ENCODE data around the gene MPRIP. TPM values are rescaled to one million over a fixed set of nuclear protein-coding genes. Genes with fewer than 3 reads are reported as not detected.

Gene MPRIP
- polyA plus RNA-seq, 1 of the 3 experiments (the other 2 are of a cell fraction): 64.4 TPM

DNA sequence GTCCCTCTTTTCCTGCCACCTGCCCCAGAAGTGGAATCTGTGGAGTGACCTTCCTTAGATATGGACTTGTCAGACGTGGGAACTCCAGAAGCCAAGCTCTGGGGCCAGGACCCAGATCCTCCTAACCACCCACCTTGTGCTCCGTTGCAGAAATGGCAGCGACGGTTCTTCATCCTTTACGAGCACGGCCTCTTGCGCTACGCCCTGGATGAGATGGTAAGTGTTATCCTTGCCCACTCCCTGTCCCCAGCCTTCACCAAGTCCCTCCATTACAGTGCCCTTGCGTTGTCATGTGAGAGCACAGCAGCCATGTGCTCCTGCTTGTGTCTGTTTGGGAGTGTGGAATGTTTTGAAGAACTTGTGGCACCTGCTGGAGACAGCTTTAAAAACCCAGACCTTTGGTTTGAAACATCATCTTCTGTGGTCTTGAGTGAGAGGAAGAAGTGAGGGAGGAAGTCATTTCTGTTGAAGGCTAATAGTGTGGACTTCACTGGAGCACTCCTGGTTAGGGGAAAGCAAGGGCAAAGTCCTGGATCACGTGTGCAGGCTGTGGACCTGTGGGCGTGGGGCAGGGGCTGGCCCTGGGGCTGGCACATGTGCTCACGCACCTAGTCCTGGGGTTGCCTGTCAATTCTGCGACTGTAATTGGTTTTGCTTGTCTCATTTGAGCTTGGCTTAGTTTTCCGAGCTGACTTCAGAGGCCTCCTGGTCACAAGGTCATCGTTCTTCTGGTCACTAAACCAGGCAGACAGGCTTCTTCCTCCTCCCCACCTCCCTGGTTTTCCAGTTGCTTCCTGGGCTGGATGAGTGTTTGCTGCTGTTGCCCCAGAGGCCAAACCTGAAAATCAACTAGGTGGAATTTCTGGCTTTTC is 35.8 kb downstream of the MPRIP start:
- Histone ChIP-seq H3K4me2 (no peak overlapping the region), H2AFZ (ENCODE audit: low read depth) (no peak overlapping the region), H3F3A (replicated peaks; ENCODE audit: insufficient read depth) (no peaks in the 10 kb centered on the region), H3K9me2 (no peaks in the 10 kb centered on the region), H3K4me1 (ENCODE audit: control insufficient read depth in 1 of 2, insufficient read depth in 2 of 2, low read depth in 1 of 2, low read length in 1 of 2) (peaks cover 0 to 51% of the 10 kb centered on the region in 2 experiments; a peak in 2 of 4 replicates), H3K9me3 (no peaks in the 10 kb centered on the region), H3K27me3 (ENCODE audit: insufficient read depth) (no peaks in the 10 kb centered on the region), H4K20me1 (ENCODE audit: insufficient read depth) (peaks cover 93% of the 10 kb centered on the region), H3K36me3 (replicated peaks in 1 of 2; ENCODE audit: control insufficient read depth in 1 of 2, insufficient read depth in 2 of 2, low read length in 1 of 2) (peaks cover 18 to 22% of the 10 kb centered on the region in 2 experiments), H3K27ac (ENCODE audit: low read depth in 2 of 2, low read length in 1 of 2) (no peak overlapping the region), H3K4me3 (ENCODE audit: low read depth in 2 of 2, low read length in 1 of 2) (no peak overlapping the region), H3K9ac (no peak overlapping the region), H3K79me2 (ENCODE audit: insufficient read depth) (peaks cover 98% of the 10 kb centered on the region)
- DNase-seq: no peak
- ChIA-PET CTCF (no interaction called here), POLR2A (no interaction called here)
- TF ChIP-seq FOXJ3 (CRISPR knock-in tag; IDR thresholded peaks at IDR 0.05): no peak
- no peak for TF ChIP-seq TCF12 (IDR thresholded peaks at IDR 0.05)
- TF ChIP-seq TAF1 (IDR thresholded peaks at IDR 0.05; ENCODE audit: borderline replicate concordance, low read depth, low read length): no peak
- WGBS (ENCODE audit: low lambda C conversion rate): 98% methylated on average over 15 of the region's 15 CpGs

DNA sequence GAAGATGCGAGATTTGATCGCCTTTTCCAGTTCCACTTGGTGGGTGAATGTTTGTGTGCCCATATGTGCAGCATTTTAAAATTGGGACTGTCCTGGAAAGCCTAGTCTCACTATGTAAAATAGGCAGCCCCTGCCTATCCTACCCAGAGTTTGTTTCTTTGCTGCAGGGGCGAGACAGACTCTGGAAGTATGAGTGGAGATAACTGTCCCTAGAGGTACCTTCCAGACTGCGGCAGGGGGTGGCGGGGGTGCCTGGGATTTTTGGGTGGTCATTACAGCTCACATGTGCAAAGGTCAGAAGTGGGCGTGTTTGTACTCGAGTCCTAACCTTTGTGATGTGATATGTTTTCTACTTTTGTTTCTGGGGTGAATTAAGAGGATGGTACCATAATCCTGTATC is 36.6 kb downstream of the MPRIP start:
- Histone ChIP-seq H3K27ac (ENCODE audit: low read depth in 2 of 2, low read length in 1 of 2) (no peak overlapping the region; a peak in 1 of 4 replicates), H3K9me3 (no peaks in the 10 kb centered on the region), H3K79me2 (ENCODE audit: insufficient read depth) (peaks cover 98% of the 10 kb centered on the region), H3K9ac (no peak overlapping the region), H3F3A (replicated peaks; ENCODE audit: insufficient read depth) (no peaks in the 10 kb centered on the region), H3K4me3 (ENCODE audit: low read depth in 2 of 2, low read length in 1 of 2) (no peak overlapping the region), H2AFZ (ENCODE audit: low read depth) (no peak overlapping the region), H3K4me2 (no peak overlapping the region), H3K27me3 (ENCODE audit: insufficient read depth) (no peaks in the 10 kb centered on the region), H3K36me3 (replicated peaks in 1 of 2; ENCODE audit: control insufficient read depth in 1 of 2, insufficient read depth in 2 of 2, low read length in 1 of 2) (peaks cover 18 to 29% of the 10 kb centered on the region in 2 experiments), H4K20me1 (ENCODE audit: insufficient read depth) (peaks cover 91% of the 10 kb centered on the region), H3K4me1 (ENCODE audit: control insufficient read depth in 1 of 2, insufficient read depth in 2 of 2, low read depth in 1 of 2, low read length in 1 of 2) (peaks cover 0 to 44% of the 10 kb centered on the region in 2 experiments; a peak in 2 of 4 replicates), H3K9me2 (no peaks in the 10 kb centered on the region)
- WGBS (ENCODE audit: low lambda C conversion rate): 95% methylated on average over 7 of the region's 7 CpGs
- TF ChIP-seq, protein P1, sequence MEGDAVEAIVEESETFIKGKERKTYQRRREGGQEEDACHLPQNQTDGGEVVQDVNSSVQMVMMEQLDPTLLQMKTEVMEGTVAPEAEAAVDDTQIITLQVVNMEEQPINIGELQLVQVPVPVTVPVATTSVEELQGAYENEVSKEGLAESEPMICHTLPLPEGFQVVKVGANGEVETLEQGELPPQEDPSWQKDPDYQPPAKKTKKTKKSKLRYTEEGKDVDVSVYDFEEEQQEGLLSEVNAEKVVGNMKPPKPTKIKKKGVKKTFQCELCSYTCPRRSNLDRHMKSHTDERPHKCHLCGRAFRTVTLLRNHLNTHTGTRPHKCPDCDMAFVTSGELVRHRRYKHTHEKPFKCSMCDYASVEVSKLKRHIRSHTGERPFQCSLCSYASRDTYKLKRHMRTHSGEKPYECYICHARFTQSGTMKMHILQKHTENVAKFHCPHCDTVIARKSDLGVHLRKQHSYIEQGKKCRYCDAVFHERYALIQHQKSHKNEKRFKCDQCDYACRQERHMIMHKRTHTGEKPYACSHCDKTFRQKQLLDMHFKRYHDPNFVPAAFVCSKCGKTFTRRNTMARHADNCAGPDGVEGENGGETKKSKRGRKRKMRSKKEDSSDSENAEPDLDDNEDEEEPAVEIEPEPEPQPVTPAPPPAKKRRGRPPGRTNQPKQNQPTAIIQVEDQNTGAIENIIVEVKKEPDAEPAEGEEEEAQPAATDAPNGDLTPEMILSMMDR (IDR thresholded peaks at IDR 0.05): no peak
- TF ChIP-seq FOXM1 (IDR thresholded peaks at IDR 0.05; ENCODE audit: low read depth) (no peak), JUND (IDR thresholded peaks at IDR 0.05) (no peak), RXRA (IDR thresholded peaks at IDR 0.05; ENCODE audit: borderline replicate concordance, low read depth) (no peak), YY1 (IDR thresholded peaks at IDR 0.05; ENCODE audit: low read depth) (no peak), GATA2 (CRISPR knock-in tag; IDR thresholded peaks at IDR 0.05) (no peak), USF2 (IDR thresholded peaks at IDR 0.05; ENCODE audit: borderline replicate concordance, low read depth, low read length) (no peak), MXI1 (IDR thresholded peaks at IDR 0.05; ENCODE audit: low read depth, low read length) (no peak), ELF1 (IDR thresholded peaks at IDR 0.05) (no peak), NRF1 (IDR thresholded peaks at IDR 0.05; ENCODE audit: low read depth, low read length) (no peak), FOXJ3 (CRISPR knock-in tag; IDR thresholded peaks at IDR 0.05) (no peak), RFX5 (IDR thresholded peaks at IDR 0.05; ENCODE audit: low read length) (no peak), MAX (IDR thresholded peaks at IDR 0.05; ENCODE audit: low read depth) (no peak), EZH2phosphoT487 (IDR thresholded peaks at IDR 0.05; ENCODE audit: borderline replicate concordance, low read depth) (no peak), SMC3 (IDR thresholded peaks at IDR 0.05; ENCODE audit: low read depth, low read length) (no peak), RCOR1 (IDR thresholded peaks at IDR 0.05; ENCODE audit: low read length) (no peak), USF1 (IDR thresholded peaks at IDR 0.05; ENCODE audit: borderline replicate concordance, low read depth) (no peak)
- ChIA-PET POLR2A (no interaction called here), CTCF (no interaction called here)
- no peak for DNase-seq
